ENCODE results near the gene TBC1D24. TPM values are rescaled to one million over a fixed set of nuclear protein-coding genes. Genes with fewer than 3 reads are reported as not detected.
A peak's percentile ranks its signal among the peaks of the same experiment; 100 is the strongest.

The TBC1D24 gene
- total and polyA plus RNA-seq, 9 of the 15 experiments (the other 6 are each of a cell fraction or from before 2014, with no cell fraction given): 1.7 to 22.6 (median 7.2) TPM

- no peak for TF ChIP-seq YY1 (IDR thresholded peaks at IDR 0.05; ENCODE audit: borderline replicate concordance in 1 of 3, control insufficient read depth in 1 of 3, extremely low read depth in 1 of 3, insufficient read depth in 3 of 3, insufficient read length in 1 of 3, insufficient replicate concordance in 2 of 3, low read depth in 1 of 3, low read length in 2 of 3)
- TF ChIP-seq NFIX (CRISPR knock-in tag; IDR thresholded peaks at IDR 0.05; ENCODE audit: low read depth): no peak
- 0 out of 2 replicates have a peak, but pooled peaks have one; percentile 20 for TF ChIP-seq ZNF830 (CRISPR knock-in tag; IDR thresholded peaks at IDR 0.05)
- peak; percentile 53; the same call in 1 of the 2 replicates for TF ChIP-seq RNF2 (IDR thresholded peaks at IDR 0.05)
- peak; percentile 96 for TF ChIP-seq FOXP1 (CRISPR knock-in tag; IDR thresholded peaks at IDR 0.05)
- TF ChIP-seq CBFA2T3 (IDR thresholded peaks at IDR 0.05): no peak
- TF ChIP-seq ZBTB1 (CRISPR knock-in tag; IDR thresholded peaks at IDR 0.05; ENCODE audit: borderline replicate concordance, low read depth): no peak
- no peak for TF ChIP-seq PYGO2 (tag; IDR thresholded peaks at IDR 0.05)
- TF ChIP-seq, protein P1, sequence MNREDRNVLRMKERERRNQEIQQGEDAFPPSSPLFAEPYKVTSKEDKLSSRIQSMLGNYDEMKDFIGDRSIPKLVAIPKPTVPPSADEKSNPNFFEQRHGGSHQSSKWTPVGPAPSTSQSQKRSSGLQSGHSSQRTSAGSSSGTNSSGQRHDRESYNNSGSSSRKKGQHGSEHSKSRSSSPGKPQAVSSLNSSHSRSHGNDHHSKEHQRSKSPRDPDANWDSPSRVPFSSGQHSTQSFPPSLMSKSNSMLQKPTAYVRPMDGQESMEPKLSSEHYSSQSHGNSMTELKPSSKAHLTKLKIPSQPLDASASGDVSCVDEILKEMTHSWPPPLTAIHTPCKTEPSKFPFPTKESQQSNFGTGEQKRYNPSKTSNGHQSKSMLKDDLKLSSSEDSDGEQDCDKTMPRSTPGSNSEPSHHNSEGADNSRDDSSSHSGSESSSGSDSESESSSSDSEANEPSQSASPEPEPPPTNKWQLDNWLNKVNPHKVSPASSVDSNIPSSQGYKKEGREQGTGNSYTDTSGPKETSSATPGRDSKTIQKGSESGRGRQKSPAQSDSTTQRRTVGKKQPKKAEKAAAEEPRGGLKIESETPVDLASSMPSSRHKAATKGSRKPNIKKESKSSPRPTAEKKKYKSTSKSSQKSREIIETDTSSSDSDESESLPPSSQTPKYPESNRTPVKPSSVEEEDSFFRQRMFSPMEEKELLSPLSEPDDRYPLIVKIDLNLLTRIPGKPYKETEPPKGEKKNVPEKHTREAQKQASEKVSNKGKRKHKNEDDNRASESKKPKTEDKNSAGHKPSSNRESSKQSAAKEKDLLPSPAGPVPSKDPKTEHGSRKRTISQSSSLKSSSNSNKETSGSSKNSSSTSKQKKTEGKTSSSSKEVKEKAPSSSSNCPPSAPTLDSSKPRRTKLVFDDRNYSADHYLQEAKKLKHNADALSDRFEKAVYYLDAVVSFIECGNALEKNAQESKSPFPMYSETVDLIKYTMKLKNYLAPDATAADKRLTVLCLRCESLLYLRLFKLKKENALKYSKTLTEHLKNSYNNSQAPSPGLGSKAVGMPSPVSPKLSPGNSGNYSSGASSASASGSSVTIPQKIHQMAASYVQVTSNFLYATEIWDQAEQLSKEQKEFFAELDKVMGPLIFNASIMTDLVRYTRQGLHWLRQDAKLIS (CRISPR knock-in tag; IDR thresholded peaks at IDR 0.05): no peak
- no peak for TF ChIP-seq PCBP2 (IDR thresholded peaks at IDR 0.05; ENCODE audit: low read depth, low read length, poor library complexity, severe bottlenecking)
- TF ChIP-seq ZNF232 (CRISPR knock-in tag; IDR thresholded peaks at IDR 0.05): 0 out of 2 replicates have a peak, but pooled peaks have one; percentile 45
- TF ChIP-seq ZSCAN29 (IDR thresholded peaks at IDR 0.05): no peak
- TF ChIP-seq BCL6 (CRISPR knock-in tag; IDR thresholded peaks at IDR 0.05): no peak
- no peak for TF ChIP-seq TCFL5 (CRISPR knock-in tag; conservative IDR thresholded peaks at IDR 0.05)
- TF ChIP-seq PML (IDR thresholded peaks at IDR 0.05; ENCODE audit: low read length): 0 out of 2 replicates have a peak, but pooled peaks have one; percentile 17
- TF ChIP-seq TRIM24 (IDR thresholded peaks at IDR 0.05): peak in 1 of 2 experiments; percentile 72; a peak in 2 of 4 replicates
- no peak for TF ChIP-seq PBX2 (CRISPR knock-in tag; IDR thresholded peaks at IDR 0.05; ENCODE audit: low read depth)
- no peak for TF ChIP-seq PBX2 (tag; conservative IDR thresholded peaks at IDR 0.05; ENCODE audit: low read depth)
- TF ChIP-seq HSF4 (CRISPR knock-in tag; IDR thresholded peaks at IDR 0.05; ENCODE audit: borderline replicate concordance): 0 out of 2 replicates have a peak, but pooled peaks have one; percentile 41
- TF ChIP-seq HDAC8 (tag; IDR thresholded peaks at IDR 0.05): no peak
- TF ChIP-seq, protein P2, sequence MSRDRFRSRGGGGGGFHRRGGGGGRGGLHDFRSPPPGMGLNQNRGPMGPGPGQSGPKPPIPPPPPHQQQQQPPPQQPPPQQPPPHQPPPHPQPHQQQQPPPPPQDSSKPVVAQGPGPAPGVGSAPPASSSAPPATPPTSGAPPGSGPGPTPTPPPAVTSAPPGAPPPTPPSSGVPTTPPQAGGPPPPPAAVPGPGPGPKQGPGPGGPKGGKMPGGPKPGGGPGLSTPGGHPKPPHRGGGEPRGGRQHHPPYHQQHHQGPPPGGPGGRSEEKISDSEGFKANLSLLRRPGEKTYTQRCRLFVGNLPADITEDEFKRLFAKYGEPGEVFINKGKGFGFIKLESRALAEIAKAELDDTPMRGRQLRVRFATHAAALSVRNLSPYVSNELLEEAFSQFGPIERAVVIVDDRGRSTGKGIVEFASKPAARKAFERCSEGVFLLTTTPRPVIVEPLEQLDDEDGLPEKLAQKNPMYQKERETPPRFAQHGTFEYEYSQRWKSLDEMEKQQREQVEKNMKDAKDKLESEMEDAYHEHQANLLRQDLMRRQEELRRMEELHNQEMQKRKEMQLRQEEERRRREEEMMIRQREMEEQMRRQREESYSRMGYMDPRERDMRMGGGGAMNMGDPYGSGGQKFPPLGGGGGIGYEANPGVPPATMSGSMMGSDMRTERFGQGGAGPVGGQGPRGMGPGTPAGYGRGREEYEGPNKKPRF (IDR thresholded peaks at IDR 0.05; ENCODE audit: low read depth, low read length): no peak
- TF ChIP-seq ZNF586 (CRISPR knock-in tag; conservative IDR thresholded peaks at IDR 0.05): no peak
Observed at GRCh38 chr16:2428784-2429033, 46.2 kb upstream of the TBC1D24 start (continued).
